ENCODE results near the gene ATP10D.
"Not testable (repeated sequence)": the region's sequence is repeated elsewhere in the genome, so short reads cannot be mapped to it uniquely, and the experiment has no call there.

GRCh38 chr4:47486727-47487126, 1.7 kb downstream of the ATP10D start:
- not testable (repeated sequence) for TF ChIP-seq CTCF (IDR thresholded peaks at IDR 0.05; ENCODE audit: low read depth, low read length); POLR2A (IDR thresholded peaks at IDR 0.05; ENCODE audit: extremely low read depth, insufficient read length)

All from NB4 (cell line).